ENCODE data around the gene MMP19. TPM values are rescaled to one million over a fixed set of nuclear protein-coding genes. Genes with fewer than 3 reads are reported as not detected.

The MMP19 gene
- total and polyA plus RNA-seq, 2 donors (not counting 1 experiment from before 2014, with no cell fraction given), result 0.42 TPM; not detected in 1

GRCh38 chr12:55861396-55861795 lies 18.7 kb upstream of the MMP19 start:
- TF ChIP-seq CTCF (IDR thresholded peaks at IDR 0.05) (no peak), EZH2 (IDR thresholded peaks at IDR 0.05; ENCODE audit: borderline replicate concordance, insufficient read depth, low read depth, low read length, poor library complexity, severe bottlenecking) (no peak)
- Histone ChIP-seq H3K4me1 (ENCODE audit: control insufficient read depth in 2 of 2, insufficient read depth in 2 of 2, low read length in 2 of 2) (no peaks in the 10 kb centered on the region), H3K27ac (ENCODE audit: low read length in 2 of 2) (no peak overlapping the region), H3K9me3 (ENCODE audit: control extremely low read depth in 1 of 3, control insufficient read depth in 2 of 3, insufficient read depth in 1 of 3, low read length in 2 of 3) (peaks cover 3 to 18% (median 4%) of the 10 kb centered on the region in 3 donors), H2AFZ (ENCODE audit: insufficient read depth, low read depth, low read length, poor library complexity, severe bottlenecking) (no peak overlapping the region), H3K4me2 (replicated peaks; ENCODE audit: low read depth, low read length, poor library complexity, severe bottlenecking) (no peak overlapping the region), H3K79me2 (ENCODE audit: control insufficient read depth, insufficient read depth, low read length) (no peaks in the 10 kb centered on the region), H3K36me3 (replicated peaks in 1 of 2; ENCODE audit: control extremely low read depth in 1 of 2, control insufficient read depth in 1 of 2, extremely low read depth in 1 of 2, insufficient read depth in 2 of 2, low read length in 1 of 2) (no peaks in the 10 kb centered on the region), H3K27me3 (replicated peaks in 1 of 4; ENCODE audit: control extremely low read depth in 1 of 4, control insufficient read depth in 3 of 4, insufficient read depth in 4 of 4, low read length in 3 of 4) (no peaks in the 10 kb centered on the region), H4K20me1 (ENCODE audit: control insufficient read depth, insufficient read depth, low read length, poor library complexity, severe bottlenecking) (no peaks in the 10 kb centered on the region), H3K4me3 (ENCODE audit: control extremely low read depth in 1 of 5, extremely low read depth in 1 of 5, insufficient read depth in 1 of 5, low read depth in 2 of 5, low read length in 4 of 5) (no peak overlapping the region), H3K9ac (ENCODE audit: low read length) (no peak overlapping the region)
- Mint-ChIP-seq H3K27ac (no peak overlapping the region), H3K4me3 (no peak overlapping the region), H3K27me3 (peaks cover 4% of the 10 kb centered on the region), H3K9me3 (ENCODE audit: insufficient read depth) (peaks cover 3% of the 10 kb centered on the region), H3K4me1 (no peaks in the 10 kb centered on the region)
- CTCF ChIA-PET, result no interaction called here
- 94% methylated on average over 2 of the region's 8 CpGs for WGBS (ENCODE audit: insufficient coverage)
- DNase-seq (no peak), ATAC-seq (ENCODE audit: low read depth) (no peak)
- intact Hi-C loops (cut with micrococcal nuclease), result no loop called here
- POLR2A ChIA-PET, result interaction anchor here (0.7 kb wide), 1 partner anchor 279 kb away, joined by 3 read pairs; no protein-coding TSS in a partner anchor

DNA sequence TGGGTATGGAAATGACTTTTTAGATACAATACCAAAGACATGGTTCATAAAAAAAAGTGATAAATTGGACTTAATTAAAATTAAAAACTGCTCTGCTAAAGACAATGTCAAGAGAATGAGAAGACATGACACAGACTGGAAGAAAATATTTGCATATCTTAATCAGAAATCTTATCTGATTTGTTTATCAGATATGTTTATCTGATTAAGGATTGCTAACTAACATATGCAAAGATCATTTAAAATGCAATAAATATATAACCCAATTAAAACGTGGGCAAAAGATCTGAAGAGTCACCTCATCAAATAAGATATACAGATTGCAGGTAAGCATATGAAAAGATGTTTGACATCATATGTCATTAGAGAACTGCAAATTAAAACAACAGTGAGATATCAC lies 10.0 kb upstream of the MMP19 start:
- intact Hi-C loops (cut with micrococcal nuclease), result no loop called here
- H3K27me3 Mint-ChIP-seq, result peaks cover 32% of the 10 kb centered on the region
- Histone ChIP-seq H3K4me1 (ENCODE audit: control insufficient read depth in 2 of 2, insufficient read depth in 2 of 2, low read length in 2 of 2) (no peaks in the 10 kb centered on the region), H3K79me2 (ENCODE audit: control insufficient read depth, insufficient read depth, low read length) (no peaks in the 10 kb centered on the region), H3K9ac (ENCODE audit: low read length) (no peak overlapping the region), H3K36me3 (replicated peaks in 1 of 2; ENCODE audit: control extremely low read depth in 1 of 2, control insufficient read depth in 1 of 2, extremely low read depth in 1 of 2, insufficient read depth in 2 of 2, low read length in 1 of 2) (no peaks in the 10 kb centered on the region), H4K20me1 (ENCODE audit: control insufficient read depth, insufficient read depth, low read length, poor library complexity, severe bottlenecking) (no peaks in the 10 kb centered on the region), H3K27ac (ENCODE audit: low read length in 2 of 2) (no peak overlapping the region), H2AFZ (ENCODE audit: insufficient read depth, low read depth, low read length, poor library complexity, severe bottlenecking) (no peak overlapping the region), H3K9me3 (ENCODE audit: control extremely low read depth in 1 of 3, control insufficient read depth in 2 of 3, insufficient read depth in 1 of 3, low read length in 2 of 3) (no peaks in the 10 kb centered on the region), H3K4me2 (replicated peaks; ENCODE audit: low read depth, low read length, poor library complexity, severe bottlenecking) (no peak overlapping the region), H3K4me3 (ENCODE audit: control extremely low read depth in 1 of 5, extremely low read depth in 1 of 5, insufficient read depth in 1 of 5, low read depth in 2 of 5, low read length in 4 of 5) (no peak overlapping the region), H3K27me3 (replicated peaks in 1 of 4; ENCODE audit: control extremely low read depth in 1 of 4, control insufficient read depth in 3 of 4, insufficient read depth in 4 of 4, low read length in 3 of 4) (peaks cover 0 to 10% (median 9%) of the 10 kb centered on the region in 4 experiments)
- H3K27ac Mint-ChIP-seq, result no peak overlapping the region
- WGBS (ENCODE audit: insufficient coverage), result no CpG with 5 or more reads among the region's 1 CpG
- no peak overlapping the region for H3K4me3 Mint-ChIP-seq
- no peak for DNase-seq
- H3K4me1 Mint-ChIP-seq, result no peaks in the 10 kb centered on the region
- no peaks in the 10 kb centered on the region for H3K9me3 Mint-ChIP-seq (ENCODE audit: insufficient read depth)
- TF ChIP-seq EZH2 (IDR thresholded peaks at IDR 0.05; ENCODE audit: borderline replicate concordance, insufficient read depth, low read depth, low read length, poor library complexity, severe bottlenecking) (no peak), CTCF (IDR thresholded peaks at IDR 0.05) (no peak)
- ATAC-seq (ENCODE audit: low read depth), result no peak
- ChIA-PET POLR2A (no interaction called here), CTCF (no interaction called here)
